NCI-H2196 (cell line): ENCODE measurements around the gene TBC1D23.
"Not testable (repeated sequence)": the region's sequence is repeated elsewhere in the genome, so short reads cannot be mapped to it uniquely, and the experiment has no call there.

Experiments
- DNase-seq: peaks from one replicate; lab custom pipeline; 2025; ENCODE audit not compliant: unreplicated experiment; lab: John Stamatoyannopoulos, UW

TBC1D23 gene

DNA sequence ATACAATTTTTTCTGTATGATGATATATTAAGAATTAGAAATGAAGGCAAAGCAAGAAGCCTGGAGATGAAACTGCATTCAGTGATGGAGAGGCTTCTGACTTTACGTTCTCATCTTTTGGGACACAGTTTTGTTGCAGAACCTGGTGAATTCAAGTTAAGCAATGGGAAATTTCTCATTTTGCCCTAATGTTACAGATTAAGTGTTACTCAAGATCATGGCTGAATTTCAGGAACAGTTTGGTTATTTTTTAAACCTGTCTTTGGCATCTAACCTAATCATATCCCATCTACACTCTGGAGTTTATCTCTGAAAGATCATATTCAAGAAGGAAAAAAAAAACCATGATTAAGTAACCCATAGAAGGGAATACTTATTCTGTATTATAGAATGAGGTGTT lies 79.7 kb downstream of the TBC1D23 start:
- no peak for DNase-seq

DNA sequence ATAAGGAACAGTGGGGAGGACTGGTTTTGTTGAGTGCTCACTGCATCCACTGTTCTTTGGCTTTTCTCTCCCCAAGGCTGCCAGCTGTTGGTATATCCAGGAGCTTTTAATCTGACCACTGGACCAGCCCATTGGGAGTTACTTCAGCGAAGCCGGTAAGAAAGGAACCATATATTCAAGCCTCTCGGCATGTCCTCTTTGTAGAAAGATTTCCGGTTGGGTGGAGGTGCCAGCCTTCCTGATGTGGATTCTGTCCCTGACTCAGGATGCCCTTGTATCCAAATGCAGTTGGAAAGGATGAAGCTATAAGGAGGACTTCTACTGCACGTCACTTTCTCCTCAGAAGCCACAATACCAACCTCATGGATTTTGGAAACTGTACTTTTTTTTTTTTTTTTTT lies 87.9 kb downstream of the TBC1D23 start:
- no peak for DNase-seq

DNA sequence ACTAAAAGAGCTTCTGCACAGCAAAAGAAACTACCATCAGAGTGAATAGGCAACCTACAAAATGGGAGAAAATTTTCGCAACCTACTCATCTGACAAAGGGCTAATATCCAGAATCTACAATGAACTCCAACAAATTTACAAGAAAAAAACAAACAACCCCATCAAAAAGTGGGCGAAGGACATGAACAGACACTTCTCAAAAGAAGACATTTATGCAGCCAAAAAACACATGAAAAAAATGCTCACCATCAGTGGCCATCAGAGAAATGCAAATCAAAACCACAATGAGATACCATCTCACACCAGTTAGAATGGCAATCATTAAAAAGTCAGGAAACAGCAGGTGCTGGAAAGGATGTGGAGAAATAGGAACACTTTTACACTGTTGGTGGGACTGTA lies 91.0 kb downstream of the TBC1D23 start:
- DNase-seq, result not testable (repeated sequence)

DNA sequence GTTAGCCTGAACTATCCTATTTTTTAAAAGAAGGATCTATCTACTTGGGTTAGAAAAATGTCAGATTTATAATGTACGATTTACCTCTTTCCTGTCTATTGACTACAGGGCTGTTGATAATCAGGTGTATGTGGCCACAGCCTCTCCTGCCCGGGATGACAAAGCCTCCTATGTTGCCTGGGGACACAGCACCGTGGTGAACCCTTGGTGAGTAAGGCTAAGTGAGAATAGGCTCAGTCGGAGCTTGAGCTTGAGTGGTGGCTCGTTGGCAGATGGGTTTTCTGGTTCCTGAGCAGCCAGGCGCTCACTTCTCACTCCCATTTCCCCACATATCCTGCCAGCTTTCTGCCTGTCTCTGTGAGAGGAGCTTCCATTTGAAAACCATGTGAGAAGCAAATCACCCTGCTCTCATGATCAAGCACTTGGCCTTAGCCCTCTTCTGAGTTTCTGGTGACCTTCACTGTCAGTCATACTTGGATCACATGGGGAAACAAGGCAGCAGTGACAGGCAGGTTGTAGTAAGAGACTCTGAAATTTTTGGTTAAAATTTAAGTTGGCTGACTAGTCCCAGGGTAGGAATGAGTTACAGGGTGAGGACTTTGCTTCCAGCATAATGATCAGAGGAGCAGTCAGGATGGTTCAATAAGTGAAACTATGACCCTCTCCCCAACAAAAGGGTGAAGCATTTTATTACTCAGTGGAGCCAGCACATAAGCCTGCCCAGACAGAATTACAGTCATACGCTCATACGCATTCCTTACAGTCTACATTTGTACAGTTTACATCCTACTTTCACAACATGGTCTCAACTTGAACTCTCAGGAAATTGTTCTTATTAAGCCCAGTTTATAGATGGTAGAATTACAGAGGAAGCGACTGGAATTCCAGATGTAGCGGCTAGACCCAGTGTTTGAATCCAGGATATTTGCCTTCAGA lies 91.8 kb downstream of the TBC1D23 start:
- no peak for DNase-seq

DNA sequence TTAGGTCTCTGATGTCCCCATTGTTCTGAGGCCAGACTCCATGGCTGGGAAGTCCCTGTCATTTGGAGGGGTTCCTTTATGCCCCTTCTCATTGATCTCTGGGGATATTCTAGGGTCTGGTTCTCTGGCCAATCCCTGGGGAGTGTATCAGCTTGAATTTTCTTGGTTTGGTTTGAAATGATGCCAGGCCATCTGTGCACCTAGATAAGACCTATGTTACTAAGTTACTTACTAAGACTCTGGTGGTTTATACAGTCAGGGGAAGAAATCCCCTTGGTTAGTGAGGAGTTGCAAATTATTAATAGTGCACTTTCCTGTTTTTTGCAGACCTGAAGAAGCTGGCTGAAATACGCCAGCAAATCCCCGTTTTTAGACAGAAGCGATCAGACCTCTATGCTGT lies 94.1 kb downstream of the TBC1D23 start:
- no peak for DNase-seq

DNA sequence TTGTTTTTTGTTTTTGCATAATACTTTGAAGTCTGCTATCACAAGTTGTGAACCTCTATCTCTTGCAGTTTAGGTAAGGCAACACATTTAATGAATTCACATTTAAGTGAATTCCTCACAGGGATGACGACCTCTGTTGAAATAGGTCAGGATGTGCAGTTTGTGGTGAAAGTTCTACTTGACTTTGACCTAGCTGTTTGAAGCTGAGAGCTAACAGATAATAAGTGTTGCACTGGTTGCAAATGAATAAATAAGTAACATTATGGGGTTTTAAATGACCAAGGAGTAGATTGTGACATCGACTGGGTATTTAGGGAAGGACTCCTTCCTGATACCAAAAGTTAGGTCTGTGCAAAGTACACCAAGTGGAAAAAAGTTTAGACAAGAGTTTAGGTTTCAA lies 97.6 kb downstream of the TBC1D23 start:
- DNase-seq, result no peak

DNA sequence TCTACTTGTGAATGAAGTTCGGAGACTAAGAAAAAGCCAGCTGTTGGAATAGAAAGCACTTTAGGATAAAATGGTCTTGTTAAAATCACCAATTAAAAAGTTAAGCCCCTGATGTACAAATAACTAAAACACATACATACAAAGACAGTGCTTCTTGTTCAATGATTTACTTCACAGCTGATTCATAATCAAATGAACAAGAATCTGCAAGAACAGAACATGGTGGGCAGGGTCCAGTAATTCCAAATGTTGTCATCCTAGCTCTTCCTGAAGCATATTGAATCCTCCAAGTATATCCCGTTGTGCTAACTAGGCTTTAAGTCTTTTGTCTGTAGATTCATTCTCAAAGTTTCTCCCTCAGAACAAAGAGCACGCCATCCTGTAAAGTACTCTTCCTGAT lies 98.2 kb downstream of the TBC1D23 start:
- no peak for DNase-seq

DNA sequence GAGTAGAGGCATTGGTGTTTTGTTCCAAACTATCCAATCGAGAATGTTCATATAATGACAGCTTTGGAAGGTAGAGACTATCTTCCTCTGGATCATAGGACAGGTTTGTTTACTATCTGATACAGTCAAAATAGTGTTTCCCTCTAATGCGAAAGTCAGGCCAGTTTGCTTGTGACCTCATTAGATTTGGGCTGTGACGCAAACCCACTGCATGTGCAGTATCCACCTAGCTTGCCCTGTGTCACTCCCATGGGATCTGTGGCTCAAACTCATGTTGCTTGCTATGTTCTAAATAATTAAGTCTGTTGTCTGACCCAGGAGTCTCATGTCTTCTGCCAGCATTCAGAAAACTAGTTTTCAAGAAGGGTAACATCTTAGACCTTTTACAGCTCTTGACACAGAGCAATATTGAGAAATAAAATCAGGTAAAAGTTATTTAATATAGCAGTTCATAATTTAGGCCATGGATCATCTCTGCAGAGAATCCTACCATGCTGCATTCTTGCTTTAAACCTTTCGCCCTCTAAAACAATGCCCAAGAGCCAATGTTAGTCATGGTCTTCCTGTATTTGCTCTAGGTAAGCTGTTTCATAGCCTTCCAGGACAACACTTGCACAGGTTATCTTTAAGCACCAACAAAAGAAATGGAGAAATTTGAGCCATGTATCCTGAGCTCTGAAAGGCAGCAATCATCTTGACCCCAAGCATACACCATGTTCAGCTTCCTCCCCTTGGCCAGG lies 100.1 kb downstream of the TBC1D23 start:
- DNase-seq, result no peak

DNA sequence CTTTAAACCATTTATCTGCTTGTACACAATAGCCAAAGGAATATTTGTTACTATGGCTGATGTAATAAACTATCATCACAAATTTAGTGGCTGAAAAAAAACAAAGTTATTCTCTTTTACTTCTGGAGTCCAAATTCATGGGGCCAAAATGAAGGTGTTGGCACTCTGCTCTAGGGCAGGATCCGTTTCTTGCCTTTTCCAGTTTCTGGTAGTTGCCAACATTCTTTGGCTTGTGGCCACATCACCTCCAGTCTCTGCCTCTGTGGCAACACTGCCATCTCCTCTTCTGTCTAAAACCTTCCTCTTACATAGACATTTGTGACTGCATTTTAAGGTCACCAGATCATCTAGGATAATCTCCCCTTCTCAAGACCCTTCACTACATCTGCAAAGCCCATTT lies 101.1 kb downstream of the TBC1D23 start:
- no peak for DNase-seq

DNA sequence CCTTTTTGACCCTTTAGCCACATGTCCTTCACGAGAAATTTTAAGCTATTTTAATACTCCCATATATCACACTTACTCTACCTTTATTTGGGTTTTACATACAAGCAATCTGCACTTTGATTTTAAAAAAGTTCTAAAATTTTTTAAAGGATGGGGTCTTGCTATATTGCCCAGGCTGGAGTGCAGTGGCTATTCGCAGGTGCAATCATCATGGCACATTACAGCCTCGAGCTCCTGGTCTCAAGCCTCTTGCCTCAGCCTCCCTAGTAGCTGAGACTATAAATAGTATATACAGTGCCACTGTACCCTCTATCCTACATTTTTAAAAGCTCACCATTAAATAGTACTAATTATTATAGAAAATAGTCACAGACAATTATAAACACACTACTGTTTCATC lies 103.6 kb downstream of the TBC1D23 start:
- no peak for DNase-seq

DNA sequence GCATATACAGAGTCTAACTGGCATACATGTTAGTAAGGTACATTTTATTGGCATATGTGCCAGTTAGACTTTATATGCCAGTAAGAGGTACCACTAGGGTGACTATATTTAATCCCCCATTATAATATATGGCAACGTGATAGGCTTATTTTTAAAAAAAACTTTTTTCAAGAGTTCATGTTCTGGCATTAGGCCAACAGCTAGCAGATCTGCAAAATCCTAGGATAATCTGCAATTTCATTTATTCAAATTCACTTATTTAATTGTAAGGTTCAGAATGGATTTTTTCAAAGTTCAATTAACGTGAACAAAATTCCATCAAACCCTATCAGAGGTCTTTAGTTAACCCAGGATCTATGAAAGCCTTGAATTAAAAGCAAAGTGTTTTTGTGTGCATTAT lies 105.6 kb downstream of the TBC1D23 start:
- no peak for DNase-seq

DNA sequence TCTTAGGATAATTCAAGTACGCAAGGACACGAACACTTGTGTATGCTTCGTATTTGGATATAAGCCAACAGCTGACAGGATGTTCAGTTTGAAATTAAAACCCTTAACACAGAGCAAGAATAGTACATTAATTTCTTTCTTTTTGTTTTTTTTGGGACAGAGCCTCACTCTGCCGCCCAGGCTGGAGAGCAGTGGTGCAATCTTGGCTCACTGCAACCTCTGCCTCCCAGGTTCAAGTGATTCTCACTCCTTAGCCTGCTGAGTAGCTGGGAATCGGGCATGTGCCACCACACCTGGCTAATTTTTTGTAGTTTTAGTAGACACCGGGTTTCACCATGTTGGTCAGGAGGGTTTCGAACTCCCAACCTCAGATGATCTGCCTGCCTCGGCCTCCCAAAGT lies 107.6 kb downstream of the TBC1D23 start:
- DNase-seq, result no peak

DNA sequence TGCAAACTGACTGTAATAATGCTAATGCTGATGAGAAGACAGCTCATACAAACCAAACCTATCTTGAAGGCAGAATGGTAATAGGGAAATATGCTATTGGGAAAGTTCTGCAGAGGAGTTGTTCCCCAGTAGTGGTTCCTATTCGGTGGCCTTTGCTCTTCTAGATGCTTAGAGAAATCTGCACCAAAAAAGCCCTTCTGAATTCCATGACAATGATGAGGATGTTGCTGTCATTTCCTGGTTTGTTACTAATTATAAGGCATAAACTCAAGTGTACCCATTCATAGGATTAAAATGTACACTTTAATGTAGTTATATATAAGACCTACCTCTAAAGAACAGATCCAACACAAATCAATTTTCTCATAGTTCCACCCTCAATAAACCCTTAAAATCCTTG lies 110.0 kb downstream of the TBC1D23 start:
- no peak for DNase-seq

DNA sequence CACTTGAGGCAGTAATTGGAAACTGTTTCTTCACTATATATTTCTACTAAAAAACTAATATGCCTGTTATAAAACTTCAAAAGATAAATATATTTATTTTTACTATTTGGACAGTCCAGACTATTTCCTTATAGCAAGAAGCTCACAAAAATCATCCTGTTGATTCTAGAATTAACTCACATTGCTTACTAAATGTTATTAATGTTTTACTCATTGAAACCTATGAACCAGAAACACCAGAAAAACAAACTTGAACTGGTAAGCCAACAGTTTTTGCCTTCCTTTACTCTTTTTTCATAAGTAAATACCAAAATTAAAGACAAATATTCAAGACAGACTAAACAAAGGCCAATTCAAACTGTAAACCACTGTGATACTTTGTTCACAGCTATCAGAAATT lies 113.7 kb downstream of the TBC1D23 start:
- no peak for DNase-seq
